SK-N-SH treated with all-trans-retinoic acid at 6 μM for 48 hours (cell line): ENCODE measurements around the gene TRABD.

Source experiments
- ATAC-seq: fragments of 200-7000 bp; cut with Tn5 transposase; 3 replicates; pipeline ENCODE4 v1.9.1; 2020; ENCODE audit warnings: mild to moderate bottlenecking, moderate library complexity
- ARNTL ChIP-seq: fragments of 450-650 bp; formaldehyde crosslinking; IDR thresholded peaks from 2 replicates; pipeline ENCODE4 v1.5.0; 2020; ENCODE audit warnings: low read depth, mild to moderate bottlenecking, moderate library complexity, borderline replicate concordance
- BACH2 ChIP-seq: fragments of 250-450 bp; sonication (Bioruptor Pico); IDR thresholded peaks from 2 replicates; pipeline ENCODE4 v1.9.0; 2021; ENCODE audit warnings: mild to moderate bottlenecking, borderline replicate concordance
- CSDC2 ChIP-seq: fragments of 250-450 bp; sonication (Bioruptor Pico); IDR thresholded peaks from 2 replicates; pipeline ENCODE4 v1.5.0; 2020; ENCODE audit warnings: mild to moderate bottlenecking, moderate library complexity
- ESRRG ChIP-seq: fragments of 250-450 bp; sonication (Bioruptor Pico); IDR thresholded peaks from 2 replicates; pipeline ENCODE4 v1.6.1; 2021; ENCODE audit warnings: mild to moderate bottlenecking
- GLIS3 ChIP-seq: fragments of 250-450 bp; sonication (Bioruptor Pico); IDR thresholded peaks from 2 replicates; pipeline ENCODE4 v1.5.0; 2020; ENCODE audit warnings: mild to moderate bottlenecking, moderate library complexity
- ISL1 ChIP-seq: fragments of 250-450 bp; sonication (Bioruptor Pico); IDR thresholded peaks from 2 replicates; pipeline ENCODE4 v2.1.2; 2022; ENCODE audit warnings: mild to moderate bottlenecking, moderate library complexity
- OSR1 ChIP-seq: fragments of 250-450 bp; sonication (Bioruptor Pico); IDR thresholded peaks from 2 replicates; pipeline ENCODE4 v1.8.0; 2022; ENCODE audit warnings: moderate library complexity, mild to moderate bottlenecking, inconsistent platforms
- PPARA ChIP-seq: fragments of 250-450 bp; sonication (Bioruptor Pico); IDR thresholded peaks from 2 replicates; pipeline ENCODE4 v1.5.0; 2020; ENCODE audit warnings: mild to moderate bottlenecking, borderline replicate concordance
- RARB ChIP-seq: fragments of 250-450 bp; sonication (Bioruptor Pico); IDR thresholded peaks from 2 replicates; pipeline ENCODE4 v1.8.0; 2021; ENCODE audit warnings: mild to moderate bottlenecking, moderate library complexity
- SNAI2 ChIP-seq: fragments of 250-450 bp; sonication (Bioruptor Pico); IDR thresholded peaks from 2 replicates; pipeline ENCODE4 v1.5.0; 2020; ENCODE audit warnings: mild to moderate bottlenecking, moderate library complexity
- TCF4 ChIP-seq: fragments of 250-450 bp; sonication (Bioruptor Pico); IDR thresholded peaks from 2 replicates; pipeline ENCODE4 v1.8.0; 2021; ENCODE audit warnings: mild to moderate bottlenecking, moderate library complexity, borderline replicate concordance
- TOX ChIP-seq: fragments of 250-450 bp; sonication (Bioruptor Pico); IDR thresholded peaks from 2 replicates; pipeline ENCODE4 v1.8.0; 2021; ENCODE audit warnings: mild to moderate bottlenecking, moderate library complexity, borderline replicate concordance
- ZFP30 ChIP-seq: fragments of 450-650 bp; formaldehyde crosslinking; IDR thresholded peaks from 2 replicates; pipeline ENCODE4 v1.5.0; 2022; ENCODE audit warnings: mild to moderate bottlenecking, moderate library complexity
- ZNF565 ChIP-seq: fragments of 450-650 bp; formaldehyde crosslinking; conservative IDR thresholded peaks from 2 replicates; pipeline ENCODE4 v1.5.0; 2020; ENCODE audit warnings: low read depth, mild to moderate bottlenecking, moderate library complexity
- ZNF70 ChIP-seq: fragments of 450-650 bp; formaldehyde crosslinking; IDR thresholded peaks from 2 replicates; pipeline ENCODE4 v1.5.0; 2020; ENCODE audit warnings: mild to moderate bottlenecking, moderate library complexity
- ZNF8 ChIP-seq: fragments of 450-650 bp; formaldehyde crosslinking; IDR thresholded peaks from 2 replicates; pipeline ENCODE4 v1.5.0; 2020; ENCODE audit warnings: mild to moderate bottlenecking, moderate library complexity
- TF ChIP-seq, protein P1 (sequence below): fragments of 250-450 bp; sonication (Bioruptor Pico); IDR thresholded peaks from 2 replicates; pipeline ENCODE4 v1.5.1; 2020; ENCODE audit warnings: low read depth, mild to moderate bottlenecking, moderate library complexity
- TF ChIP-seq, protein P2 (sequence below): fragments of 250-450 bp; sonication (Bioruptor Pico); IDR thresholded peaks from 2 replicates; pipeline ENCODE4 v1.5.0; 2020; ENCODE audit warnings: mild to moderate bottlenecking, moderate library complexity
- TF ChIP-seq, protein P3 (sequence below): fragments of 250-450 bp; sonication (Bioruptor Pico); IDR thresholded peaks from 2 replicates; pipeline ENCODE4 v1.8.0; 2020; ENCODE audit warnings: mild to moderate bottlenecking, moderate library complexity, borderline replicate concordance
- TF ChIP-seq, protein P4 (sequence below): fragments of 250-450 bp; sonication (Bioruptor Pico); IDR thresholded peaks from 2 replicates; pipeline ENCODE4 v1.8.0; 2021; ENCODE audit warnings: low read depth, mild to moderate bottlenecking, moderate library complexity, borderline replicate concordance

The TRABD gene

DNA sequence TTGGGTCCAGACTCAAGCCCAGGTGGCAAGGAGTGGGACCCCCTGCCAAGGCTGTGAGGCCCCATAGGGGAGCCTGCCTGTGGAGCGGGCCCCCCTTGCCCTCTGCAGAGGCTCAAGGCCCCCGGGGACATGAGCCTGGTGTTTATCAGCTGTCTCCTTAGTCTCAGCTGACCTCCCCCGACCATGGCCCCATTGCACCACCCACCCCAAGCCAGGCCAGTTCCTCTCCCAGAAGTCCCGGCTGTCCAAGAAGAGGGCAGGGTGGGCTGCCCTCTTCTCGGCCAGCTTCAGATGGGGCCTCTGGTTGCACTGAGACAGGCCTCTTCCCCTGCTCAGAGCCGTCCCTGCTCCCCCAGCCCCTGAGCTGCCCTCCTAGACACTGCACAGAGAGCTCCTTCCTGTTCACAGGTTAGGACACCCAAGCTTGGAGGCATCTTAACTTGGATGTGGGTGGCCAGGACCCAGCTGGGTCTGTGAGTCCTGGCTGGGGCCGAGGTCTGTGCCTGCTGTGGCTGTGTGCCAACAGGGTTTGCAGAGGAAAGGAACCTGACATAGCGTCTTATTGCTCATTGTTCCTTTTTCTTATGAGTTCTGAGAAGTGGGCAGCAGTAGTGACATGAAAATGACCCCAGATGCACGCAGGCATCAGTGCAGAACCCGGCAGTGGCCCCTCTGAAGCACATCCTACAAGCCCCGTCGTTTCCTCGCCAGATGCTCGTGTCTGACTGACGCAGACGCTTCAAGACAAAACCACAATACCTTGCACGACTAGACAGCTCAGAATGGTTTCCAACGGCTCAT is 5.4 kb downstream of the TRABD start (continued):
- no peak for TF ChIP-seq ZNF565
- no peak for TF ChIP-seq ISL1 (CRISPR knock-in tag)
- TF ChIP-seq, all 23 proteins: peak for 0

DNA sequence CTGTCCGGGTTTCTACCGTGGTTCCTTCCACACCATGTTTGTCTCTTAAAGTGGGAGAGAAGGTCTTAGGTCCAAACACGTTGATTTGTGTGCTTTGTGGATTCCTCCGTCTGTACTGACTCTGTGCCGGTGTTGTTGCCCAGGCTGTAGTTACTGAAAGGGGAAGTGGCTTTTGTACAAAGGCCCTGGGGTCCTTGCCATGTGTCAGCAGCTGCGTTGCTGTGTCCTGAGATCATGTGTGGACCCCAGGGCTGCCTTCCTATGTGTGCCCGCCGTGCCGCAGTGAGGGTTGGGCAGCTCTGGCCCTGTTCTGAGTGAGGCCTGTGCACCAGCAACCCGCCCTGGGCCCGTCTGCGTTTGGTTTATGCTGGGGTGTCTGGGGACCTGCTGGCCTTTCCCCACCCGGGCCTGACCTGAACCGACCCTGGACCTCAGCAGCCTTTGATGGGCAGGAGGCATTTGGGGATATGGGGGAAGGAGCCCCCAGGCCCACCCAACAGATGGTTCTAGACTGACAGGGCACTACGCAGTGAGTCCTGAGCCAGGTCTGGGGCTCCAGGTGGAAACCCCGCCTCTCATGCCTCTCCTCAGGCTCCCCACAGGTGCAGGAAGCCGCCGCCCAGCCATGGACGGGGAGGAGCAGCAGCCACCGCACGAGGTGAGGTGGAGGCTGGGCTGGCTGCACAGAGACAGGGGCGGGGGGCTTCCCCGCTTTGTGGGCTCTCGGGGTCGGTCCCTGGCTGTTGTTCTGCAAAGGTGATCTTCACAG is 6.9 kb downstream of the TRABD start:
- TF ChIP-seq ESRRG (no peak), ZFP30 (CRISPR knock-in tag) (no peak), SNAI2 (CRISPR knock-in tag) (no peak)
- TF ChIP-seq, protein P1, sequence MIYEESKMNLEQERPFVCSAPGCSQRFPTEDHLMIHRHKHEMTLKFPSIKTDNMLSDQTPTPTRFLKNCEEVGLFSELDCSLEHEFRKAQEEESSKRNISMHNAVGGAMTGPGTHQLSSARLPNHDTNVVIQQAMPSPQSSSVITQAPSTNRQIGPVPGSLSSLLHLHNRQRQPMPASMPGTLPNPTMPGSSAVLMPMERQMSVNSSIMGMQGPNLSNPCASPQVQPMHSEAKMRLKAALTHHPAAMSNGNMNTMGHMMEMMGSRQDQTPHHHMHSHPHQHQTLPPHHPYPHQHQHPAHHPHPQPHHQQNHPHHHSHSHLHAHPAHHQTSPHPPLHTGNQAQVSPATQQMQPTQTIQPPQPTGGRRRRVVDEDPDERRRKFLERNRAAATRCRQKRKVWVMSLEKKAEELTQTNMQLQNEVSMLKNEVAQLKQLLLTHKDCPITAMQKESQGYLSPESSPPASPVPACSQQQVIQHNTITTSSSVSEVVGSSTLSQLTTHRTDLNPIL (CRISPR knock-in tag) = no peak
- TF ChIP-seq, all 23 proteins: peak for 0
- no peak for ATAC-seq

DNA sequence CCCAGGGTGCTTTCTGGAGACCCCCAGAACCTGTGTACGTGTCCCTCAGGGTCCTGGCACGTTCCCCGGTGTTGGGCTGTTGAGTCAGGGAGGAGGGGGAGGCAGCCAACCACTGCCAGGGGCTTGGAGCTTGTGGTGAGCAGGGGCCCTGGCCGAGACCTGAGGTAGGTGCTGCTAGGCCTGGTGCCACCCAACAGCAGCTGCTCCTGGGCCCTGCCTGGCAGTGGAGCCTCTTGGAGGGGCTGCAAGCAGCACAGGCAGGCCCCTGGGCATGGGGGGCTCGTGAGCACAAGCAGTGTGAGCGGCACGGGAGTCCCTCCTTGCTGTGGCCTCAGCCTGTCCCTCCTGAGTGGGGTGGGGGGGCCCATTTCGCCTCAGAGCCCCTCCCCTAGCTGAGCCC is 7.9 kb downstream of the TRABD start:
- ATAC-seq = no peak
- TF ChIP-seq, protein P2, sequence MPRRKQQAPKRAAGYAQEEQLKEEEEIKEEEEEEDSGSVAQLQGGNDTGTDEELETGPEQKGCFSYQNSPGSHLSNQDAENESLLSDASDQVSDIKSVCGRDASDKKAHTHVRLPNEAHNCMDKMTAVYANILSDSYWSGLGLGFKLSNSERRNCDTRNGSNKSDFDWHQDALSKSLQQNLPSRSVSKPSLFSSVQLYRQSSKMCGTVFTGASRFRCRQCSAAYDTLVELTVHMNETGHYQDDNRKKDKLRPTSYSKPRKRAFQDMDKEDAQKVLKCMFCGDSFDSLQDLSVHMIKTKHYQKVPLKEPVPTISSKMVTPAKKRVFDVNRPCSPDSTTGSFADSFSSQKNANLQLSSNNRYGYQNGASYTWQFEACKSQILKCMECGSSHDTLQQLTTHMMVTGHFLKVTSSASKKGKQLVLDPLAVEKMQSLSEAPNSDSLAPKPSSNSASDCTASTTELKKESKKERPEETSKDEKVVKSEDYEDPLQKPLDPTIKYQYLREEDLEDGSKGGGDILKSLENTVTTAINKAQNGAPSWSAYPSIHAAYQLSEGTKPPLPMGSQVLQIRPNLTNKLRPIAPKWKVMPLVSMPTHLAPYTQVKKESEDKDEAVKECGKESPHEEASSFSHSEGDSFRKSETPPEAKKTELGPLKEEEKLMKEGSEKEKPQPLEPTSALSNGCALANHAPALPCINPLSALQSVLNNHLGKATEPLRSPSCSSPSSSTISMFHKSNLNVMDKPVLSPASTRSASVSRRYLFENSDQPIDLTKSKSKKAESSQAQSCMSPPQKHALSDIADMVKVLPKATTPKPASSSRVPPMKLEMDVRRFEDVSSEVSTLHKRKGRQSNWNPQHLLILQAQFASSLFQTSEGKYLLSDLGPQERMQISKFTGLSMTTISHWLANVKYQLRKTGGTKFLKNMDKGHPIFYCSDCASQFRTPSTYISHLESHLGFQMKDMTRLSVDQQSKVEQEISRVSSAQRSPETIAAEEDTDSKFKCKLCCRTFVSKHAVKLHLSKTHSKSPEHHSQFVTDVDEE (CRISPR knock-in tag) = no peak
- TF ChIP-seq ZNF70 (CRISPR knock-in tag) = no peak
- TF ChIP-seq TOX = no peak
- TF ChIP-seq ISL1 (CRISPR knock-in tag) = no peak
- no peak for TF ChIP-seq ZNF565
- TF ChIP-seq GLIS3 (CRISPR knock-in tag) = no peak
- TF ChIP-seq SNAI2 (CRISPR knock-in tag) = no peak
- TF ChIP-seq, protein P3, sequence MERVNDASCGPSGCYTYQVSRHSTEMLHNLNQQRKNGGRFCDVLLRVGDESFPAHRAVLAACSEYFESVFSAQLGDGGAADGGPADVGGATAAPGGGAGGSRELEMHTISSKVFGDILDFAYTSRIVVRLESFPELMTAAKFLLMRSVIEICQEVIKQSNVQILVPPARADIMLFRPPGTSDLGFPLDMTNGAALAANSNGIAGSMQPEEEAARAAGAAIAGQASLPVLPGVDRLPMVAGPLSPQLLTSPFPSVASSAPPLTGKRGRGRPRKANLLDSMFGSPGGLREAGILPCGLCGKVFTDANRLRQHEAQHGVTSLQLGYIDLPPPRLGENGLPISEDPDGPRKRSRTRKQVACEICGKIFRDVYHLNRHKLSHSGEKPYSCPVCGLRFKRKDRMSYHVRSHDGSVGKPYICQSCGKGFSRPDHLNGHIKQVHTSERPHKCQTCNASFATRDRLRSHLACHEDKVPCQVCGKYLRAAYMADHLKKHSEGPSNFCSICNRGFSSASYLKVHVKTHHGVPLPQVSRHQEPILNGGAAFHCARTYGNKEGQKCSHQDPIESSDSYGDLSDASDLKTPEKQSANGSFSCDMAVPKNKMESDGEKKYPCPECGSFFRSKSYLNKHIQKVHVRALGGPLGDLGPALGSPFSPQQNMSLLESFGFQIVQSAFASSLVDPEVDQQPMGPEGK = no peak
- TF ChIP-seq, protein P4, sequence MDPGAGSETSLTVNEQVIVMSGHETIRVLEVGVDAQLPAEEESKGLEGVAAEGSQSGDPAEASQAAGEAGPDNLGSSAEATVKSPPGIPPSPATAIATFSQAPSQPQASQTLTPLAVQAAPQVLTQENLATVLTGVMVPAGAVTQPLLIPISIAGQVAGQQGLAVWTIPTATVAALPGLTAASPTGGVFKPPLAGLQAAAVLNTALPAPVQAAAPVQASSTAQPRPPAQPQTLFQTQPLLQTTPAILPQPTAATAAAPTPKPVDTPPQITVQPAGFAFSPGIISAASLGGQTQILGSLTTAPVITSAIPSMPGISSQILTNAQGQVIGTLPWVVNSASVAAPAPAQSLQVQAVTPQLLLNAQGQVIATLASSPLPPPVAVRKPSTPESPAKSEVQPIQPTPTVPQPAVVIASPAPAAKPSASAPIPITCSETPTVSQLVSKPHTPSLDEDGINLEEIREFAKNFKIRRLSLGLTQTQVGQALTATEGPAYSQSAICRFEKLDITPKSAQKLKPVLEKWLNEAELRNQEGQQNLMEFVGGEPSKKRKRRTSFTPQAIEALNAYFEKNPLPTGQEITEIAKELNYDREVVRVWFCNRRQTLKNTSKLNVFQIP (CRISPR knock-in tag) = no peak
- no peak for TF ChIP-seq BACH2 (CRISPR knock-in tag)
- TF ChIP-seq RARB (CRISPR knock-in tag) = no peak

DNA sequence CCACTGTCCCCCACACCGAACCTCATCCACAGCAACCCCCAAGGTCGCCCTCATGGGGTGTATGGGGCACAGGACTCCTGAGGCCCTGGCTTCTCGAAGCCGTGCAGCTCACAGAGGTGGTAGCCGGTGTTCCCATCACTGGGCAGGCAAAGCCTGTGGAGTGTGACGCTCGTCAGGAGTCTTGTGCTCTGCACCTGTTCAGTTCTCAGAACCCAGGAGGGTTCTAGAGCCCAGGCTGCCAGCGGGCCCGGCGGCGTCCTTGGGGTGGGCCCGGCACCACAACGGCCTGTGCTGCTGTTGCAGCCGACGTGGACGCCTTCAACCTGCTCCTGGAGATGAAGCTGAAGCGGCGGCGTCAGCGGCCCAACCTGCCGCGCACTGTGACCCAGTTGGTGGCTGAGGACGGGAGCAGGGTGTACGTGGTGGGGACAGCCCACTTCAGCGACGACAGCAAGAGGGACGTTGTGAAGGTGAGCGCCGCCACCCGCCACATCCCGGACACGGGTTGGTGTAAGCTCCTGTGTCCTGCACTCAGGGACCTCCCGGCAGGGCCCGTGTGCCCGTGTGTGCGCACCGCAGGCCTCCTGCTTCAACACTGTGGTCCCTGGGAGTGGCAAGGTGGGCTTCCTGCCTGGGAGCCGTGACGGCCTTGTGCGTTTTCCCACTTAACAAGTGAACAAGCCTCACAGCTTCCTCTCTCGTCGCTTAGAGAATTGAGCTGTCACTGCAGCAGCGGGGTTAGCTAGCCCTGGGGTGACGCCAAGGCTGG is 8.5 kb downstream of the TRABD start:
- ATAC-seq = no peak
- no peak for TF ChIP-seq ZNF565
- no peak for TF ChIP-seq PPARA (CRISPR knock-in tag)
- no peak for TF ChIP-seq CSDC2 (CRISPR knock-in tag)
- TF ChIP-seq GLIS3 (CRISPR knock-in tag) = no peak
- TF ChIP-seq ZNF8 = no peak
- TF ChIP-seq OSR1 (CRISPR knock-in tag) = no peak
- TF ChIP-seq TCF4 (CRISPR knock-in tag) = no peak
- no peak for TF ChIP-seq ZNF70 (CRISPR knock-in tag)
- no peak for TF ChIP-seq ARNTL (CRISPR knock-in tag)
- TF ChIP-seq TOX = no peak
